Activated CD4-positive, alpha-beta memory T cell treated with anti-CD3 and anti-CD28 coated beads, Interleukin-2, amount 10 ng/mL, durations not matched to agents 7 days and 5 days (primary cell): ENCODE data around the gene TMEM270. TPM values are rescaled to one million over a fixed set of nuclear protein-coding genes. Genes with fewer than 3 reads are reported as not detected.

Source experiments
- CTCF ChIA-PET: fragments of 350-600 bp; sonication (Branson Sonifier 250); formaldehyde crosslinking; loops from one replicate; lab custom pipeline; 2021; ENCODE audit warnings: antibody characterized with exemption, inconsistent platforms; lab: Charles Lee
- POLR2A ChIA-PET: fragments of 350-600 bp; sonication (Branson Sonifier 250); formaldehyde crosslinking; loops from one replicate; lab custom pipeline; 2021; ENCODE audit warnings: antibody characterized with exemption; lab: Charles Lee
- DNase-seq: peaks from one replicate; pipeline ENCODE4 v3.0.0-alpha.2; 2020
- H3K27ac Mint-ChIP-seq: one replicate; pipeline ENCODE4 v1.8.0; 2021; ENCODE audit warnings: mild to moderate bottlenecking, mixed read lengths
- H3K27me3 Mint-ChIP-seq: one replicate; pipeline ENCODE4 v1.8.0; 2021; ENCODE audit warnings: mixed read lengths
- H3K36me3 Mint-ChIP-seq: one replicate; pipeline ENCODE4 v1.8.0; 2021; ENCODE audit warnings: low read depth, mixed read lengths
- H3K4me1 Mint-ChIP-seq: one replicate; pipeline ENCODE4 v1.8.0; 2021; ENCODE audit warnings: mixed read lengths
- H3K4me3 Mint-ChIP-seq: one replicate; pipeline ENCODE4 v1.8.0; 2021; ENCODE audit warnings: mild to moderate bottlenecking, mixed read lengths
- H3K9me3 Mint-ChIP-seq: one replicate; pipeline ENCODE4 v1.8.0; 2021; ENCODE audit warnings: mixed read lengths
- total RNA-seq, 2 experiments: library from RNA; stranded (reverse); gene quantifications; one replicate each; pipeline ENCODE4 v1.2.3, GENCODE V29; 2021

TMEM270 gene
- total RNA-seq, 2 experiments from 2014 or later = not detected

DNA sequence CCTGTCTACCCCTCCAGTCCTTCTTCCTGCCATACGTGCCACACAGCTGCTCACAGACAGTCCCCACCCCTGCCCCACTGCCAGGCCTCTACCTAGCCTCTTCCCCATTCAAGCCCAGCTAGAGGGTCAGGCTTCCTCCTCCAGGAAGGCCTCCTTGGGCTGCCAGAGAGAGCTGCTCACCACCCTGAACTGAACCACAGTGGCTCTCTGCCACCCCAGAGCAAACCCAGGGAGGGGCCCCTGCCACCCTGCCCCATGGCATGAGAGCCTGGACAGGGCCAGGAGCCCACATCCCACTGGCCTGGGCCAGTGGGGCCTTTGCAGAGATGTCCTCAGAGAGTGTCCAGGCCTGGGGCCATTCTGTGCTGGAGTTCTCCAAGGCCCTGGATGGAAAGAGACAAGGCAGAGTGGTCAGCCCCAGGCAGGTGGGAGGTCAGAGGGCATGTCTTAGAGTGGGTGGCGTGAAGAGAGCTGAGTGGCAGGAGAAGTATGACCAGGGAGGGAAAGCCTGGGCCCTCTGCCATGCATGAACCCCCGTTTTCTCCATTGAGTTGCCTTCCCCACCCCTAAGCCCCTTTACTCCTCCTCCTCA is 40.4 kb downstream of the TMEM270 start:
- Mint-ChIP-seq H3K4me1 (peaks cover 2% of the 10 kb centered on the region), H3K4me3 (no peak overlapping the region), H3K27me3 (no peaks in the 10 kb centered on the region), H3K27ac (no peak overlapping the region), H3K9me3 (no peaks in the 10 kb centered on the region), H3K36me3 (no peaks in the 10 kb centered on the region)
- DNase-seq = no peak
- ChIA-PET POLR2A (no interaction called here), CTCF (no interaction called here)

- H3K9me3 Mint-ChIP-seq = no peaks in the 10 kb centered on the region
- no peaks in the 10 kb centered on the region for H3K27me3 Mint-ChIP-seq
- no peak overlapping the region for H3K27ac Mint-ChIP-seq
- CTCF ChIA-PET = no interaction called here
- POLR2A ChIA-PET = no interaction called here
- no peaks in the 10 kb centered on the region for H3K36me3 Mint-ChIP-seq
- DNase-seq = no peak
- H3K4me3 Mint-ChIP-seq = no peak overlapping the region
- H3K4me1 Mint-ChIP-seq = no peaks in the 10 kb centered on the region
Measured at GRCh38 chr7:73901823-73902597, 41.1 kb downstream of the TMEM270 start.

DNA sequence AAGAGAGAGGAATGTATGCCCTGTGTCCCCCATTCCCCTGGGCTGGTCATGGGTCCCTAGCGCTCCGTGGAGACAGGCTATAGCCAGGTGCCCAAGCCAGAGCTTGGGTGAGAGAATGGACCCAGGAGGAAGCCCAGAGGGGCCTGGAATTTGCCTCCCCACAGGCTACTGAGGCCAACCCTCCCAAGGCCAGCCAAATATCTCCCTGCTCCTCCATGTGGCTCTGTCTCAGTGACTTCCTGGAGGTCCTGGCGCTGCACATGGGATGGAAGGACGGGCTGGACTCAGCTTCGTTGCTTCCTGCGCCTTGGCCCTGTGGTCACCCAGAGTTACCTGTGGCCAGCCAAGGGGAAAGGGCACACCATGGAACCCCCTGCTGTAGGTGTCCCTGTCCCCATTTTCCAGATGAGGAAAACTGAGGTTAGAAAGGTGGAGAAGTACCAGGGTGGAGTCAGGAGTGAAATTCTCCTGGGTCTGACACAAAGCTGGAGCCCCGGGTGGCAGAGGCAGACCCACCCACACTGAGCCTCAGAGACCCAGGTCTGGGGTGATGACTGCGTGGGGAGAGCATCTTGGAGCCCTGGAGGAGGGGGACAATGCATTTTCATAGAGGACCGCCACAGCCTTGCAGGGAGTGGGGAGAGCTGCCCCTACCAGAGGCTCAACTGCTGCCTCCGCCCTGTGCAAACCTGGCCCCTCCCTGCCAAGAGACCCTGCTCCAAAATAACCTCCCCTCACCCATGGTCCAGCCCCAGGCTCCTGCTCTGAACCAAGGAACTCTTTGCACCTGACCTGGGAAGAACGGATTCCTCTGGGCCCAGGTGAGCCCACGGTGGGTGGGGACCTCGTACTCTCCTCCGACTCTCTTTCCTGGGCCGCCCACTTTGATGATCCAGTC is 42.6 kb downstream of the TMEM270 start:
- ChIA-PET CTCF (no interaction called here), POLR2A (no interaction called here)
- Mint-ChIP-seq H3K9me3 (no peaks in the 10 kb centered on the region), H3K4me3 (no peak overlapping the region), H3K4me1 (no peaks in the 10 kb centered on the region), H3K27ac (no peak overlapping the region), H3K27me3 (peaks cover 2% of the 10 kb centered on the region), H3K36me3 (no peaks in the 10 kb centered on the region)
- no peak for DNase-seq

- Mint-ChIP-seq H3K9me3 (no peaks in the 10 kb centered on the region), H3K36me3 (no peaks in the 10 kb centered on the region), H3K4me1 (no peaks in the 10 kb centered on the region), H3K27ac (no peak overlapping the region), H3K27me3 (peaks cover 2% of the 10 kb centered on the region), H3K4me3 (no peak overlapping the region)
- POLR2A ChIA-PET = no interaction called here
- CTCF ChIA-PET = no interaction called here
- DNase-seq = no peak
Measured at GRCh38 chr7:73904219-73905137, 43.5 kb downstream of the TMEM270 start.

- no peaks in the 10 kb centered on the region for H3K4me1 Mint-ChIP-seq
- H3K27me3 Mint-ChIP-seq = peaks cover 2% of the 10 kb centered on the region
- ChIA-PET CTCF (no interaction called here), POLR2A (no interaction called here)
- no peak overlapping the region for H3K27ac Mint-ChIP-seq
- H3K4me3 Mint-ChIP-seq = no peak overlapping the region
- H3K36me3 Mint-ChIP-seq = no peaks in the 10 kb centered on the region
- H3K9me3 Mint-ChIP-seq = no peaks in the 10 kb centered on the region
- DNase-seq = no peak
Measured at GRCh38 chr7:73905360-73905759, 44.4 kb downstream of the TMEM270 start.

DNA sequence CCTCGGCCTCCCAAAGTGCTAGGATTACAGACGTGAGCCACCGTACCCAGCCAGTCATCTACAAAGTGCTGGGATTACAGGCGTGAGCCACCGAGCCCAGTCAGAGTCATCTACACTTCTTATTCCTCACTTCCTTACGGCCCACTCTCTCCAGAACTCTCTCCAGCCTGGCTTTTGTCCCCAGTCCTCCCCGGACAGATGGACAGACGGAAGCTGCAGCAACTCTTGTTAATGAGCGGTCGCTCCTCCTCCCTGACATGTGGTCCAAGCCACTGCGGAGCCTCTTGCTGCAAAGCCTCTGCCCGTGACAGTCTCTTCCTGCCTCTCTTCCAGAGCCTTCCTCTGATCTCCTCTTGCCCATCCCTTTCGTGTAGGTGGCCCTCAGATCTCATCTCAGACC is 45.9 kb downstream of the TMEM270 start:
- no peaks in the 10 kb centered on the region for H3K9me3 Mint-ChIP-seq
- H3K36me3 Mint-ChIP-seq = no peaks in the 10 kb centered on the region
- H3K4me1 Mint-ChIP-seq = no peaks in the 10 kb centered on the region
- H3K4me3 Mint-ChIP-seq = no peak overlapping the region
- no peak for DNase-seq
- peaks cover 4% of the 10 kb centered on the region for H3K27me3 Mint-ChIP-seq
- POLR2A ChIA-PET = no interaction called here
- no peak overlapping the region for H3K27ac Mint-ChIP-seq
- CTCF ChIA-PET = no interaction called here

- H3K27me3 Mint-ChIP-seq = peaks cover 4% of the 10 kb centered on the region
- no peaks in the 10 kb centered on the region for H3K9me3 Mint-ChIP-seq
- no peak for DNase-seq
- H3K36me3 Mint-ChIP-seq = no peaks in the 10 kb centered on the region
- H3K4me3 Mint-ChIP-seq = no peak overlapping the region
- ChIA-PET CTCF (no interaction called here), POLR2A (no interaction called here)
- H3K4me1 Mint-ChIP-seq = no peaks in the 10 kb centered on the region
- no peak overlapping the region for H3K27ac Mint-ChIP-seq
Measured at GRCh38 chr7:73907554-73908122, 46.7 kb downstream of the TMEM270 start.

GRCh38 chr7:73908123-73908611 is 47.2 kb downstream of the TMEM270 start:
- Mint-ChIP-seq H3K4me3 (no peak overlapping the region), H3K9me3 (no peaks in the 10 kb centered on the region), H3K36me3 (no peaks in the 10 kb centered on the region), H3K4me1 (no peaks in the 10 kb centered on the region), H3K27me3 (peaks cover 4% of the 10 kb centered on the region), H3K27ac (no peak overlapping the region)
- ChIA-PET POLR2A (no interaction called here), CTCF (no interaction called here)
- no peak for DNase-seq

- Mint-ChIP-seq H3K4me3 (no peak overlapping the region), H3K4me1 (no peaks in the 10 kb centered on the region), H3K9me3 (no peaks in the 10 kb centered on the region), H3K27ac (no peak overlapping the region), H3K36me3 (no peaks in the 10 kb centered on the region), H3K27me3 (peaks cover 4% of the 10 kb centered on the region)
- no peak for DNase-seq
- ChIA-PET POLR2A (no interaction called here), CTCF (no interaction called here)
Measured at GRCh38 chr7:73909051-73909941, 48.3 kb downstream of the TMEM270 start.

GRCh38 chr7:73909996-73910395 is 49.0 kb downstream of the TMEM270 start:
- Mint-ChIP-seq H3K4me3 (no peak overlapping the region), H3K4me1 (no peaks in the 10 kb centered on the region), H3K36me3 (no peaks in the 10 kb centered on the region), H3K27me3 (peaks cover 4% of the 10 kb centered on the region), H3K9me3 (no peaks in the 10 kb centered on the region), H3K27ac (no peak overlapping the region)
- no peak for DNase-seq
- CTCF ChIA-PET = no interaction called here
- POLR2A ChIA-PET = no interaction called here

GRCh38 chr7:73912223-73912622 is 51.3 kb downstream of the TMEM270 start:
- ChIA-PET CTCF (interaction anchor here (0.6 kb wide), 1 partner anchor 61 kb away, joined by 3 read pairs; no protein-coding TSS in a partner anchor), POLR2A (no interaction called here)
- H3K4me3 Mint-ChIP-seq = no peak overlapping the region
- H3K9me3 Mint-ChIP-seq = no peaks in the 10 kb centered on the region
- H3K27me3 Mint-ChIP-seq = peaks cover 6% of the 10 kb centered on the region
- H3K27ac Mint-ChIP-seq = no peak overlapping the region
- no peaks in the 10 kb centered on the region for H3K4me1 Mint-ChIP-seq
- H3K36me3 Mint-ChIP-seq = no peaks in the 10 kb centered on the region
- no peak for DNase-seq
